CD4-positive, alpha-beta T cell (primary cell): ENCODE measurements around the gene AP3S2. TPM values are rescaled to one million over a fixed set of nuclear protein-coding genes. Genes with fewer than 3 reads are reported as not detected.
A peak's percentile ranks its signal among the peaks of the same experiment; 100 is the strongest.

ENCODE experiments used
- ATAC-seq: fragments of 200-7000 bp; cut with Tn5 transposase; one replicate; pipeline ENCODE4 v1.10.0; 2022; ENCODE audit warnings: mild to moderate bottlenecking; ENCODE audit not compliant: poor library complexity
- CTCF ChIA-PET: fragments of 350-600 bp; sonication (Branson Sonifier 250); formaldehyde crosslinking; loops from one replicate; lab custom pipeline; 2021; ENCODE audit warnings: antibody characterized with exemption, inconsistent platforms; lab: Charles Lee
- POLR2A ChIA-PET: fragments of 350-600 bp; sonication (Branson Sonifier 250); formaldehyde crosslinking; loops from one replicate; lab custom pipeline; 2021; ENCODE audit warnings: antibody characterized with exemption, inconsistent platforms; lab: Charles Lee
- DNase-seq, 14 experiments: peaks; one replicate each; pipeline ENCODE4 v3.0.0-alpha.2; 2013 to 2020; ENCODE audit warnings: mixed read lengths in 2 of 14
- H3K27ac ChIP-seq, 2 donors: one replicate each; pipeline versions ENCODE4 v1.5.1 to v1.7.0; 2013; ENCODE audit warnings: low read length in 2 of 2, low read depth in 1 of 2, mild to moderate bottlenecking in 1 of 2
- H3K27me3 ChIP-seq, 2 experiments: 1 replicate in 1 of 2; 2 replicates in 1 of 2; pipeline versions ENCODE4 v1.6.1 to v1.7.0; 2013; ENCODE audit warnings: low read length in 2 of 2, control low read depth in 1 of 2, mild to moderate bottlenecking in 1 of 2, moderate library complexity in 1 of 2; ENCODE audit not compliant: insufficient read depth in 2 of 2, control insufficient read depth in 1 of 2
- H3K36me3 ChIP-seq: one replicate; pipeline ENCODE4 v1.6.1; 2013; ENCODE audit warnings: low read length, control low read depth; ENCODE audit not compliant: insufficient read depth
- H3K4me1 ChIP-seq: one replicate; pipeline ENCODE4 v1.6.1; 2013; ENCODE audit warnings: low read length, control low read depth; ENCODE audit not compliant: insufficient read depth
- H3K4me3 ChIP-seq: one replicate; pipeline ENCODE4 v1.5.1; 2013; ENCODE audit warnings: mild to moderate bottlenecking, low read length, moderate library complexity
- H3K9me3 ChIP-seq, 2 experiments: 1 replicate in 1 of 2; 2 replicates in 1 of 2; pipeline versions ENCODE4 v1.6.1 to v1.7.0; 2013; ENCODE audit warnings: low read length in 2 of 2, mild to moderate bottlenecking in 2 of 2, control low read depth in 1 of 2, moderate library complexity in 1 of 2; ENCODE audit not compliant: control insufficient read depth in 1 of 2, insufficient read depth in 1 of 2
- H3K27ac Mint-ChIP-seq: one replicate; pipeline ENCODE4 v1.8.0; 2020; ENCODE audit warnings: mixed read lengths
- H3K27me3 Mint-ChIP-seq: one replicate; pipeline ENCODE4 v1.8.0; 2021; ENCODE audit warnings: mixed read lengths
- H3K36me3 Mint-ChIP-seq: one replicate; pipeline ENCODE4 v1.8.0; 2021; ENCODE audit warnings: low read depth, mixed read lengths
- H3K4me1 Mint-ChIP-seq: one replicate; pipeline ENCODE4 v1.8.0; 2021; ENCODE audit warnings: low read depth, mixed read lengths
- H3K4me3 Mint-ChIP-seq: one replicate; pipeline ENCODE4 v1.8.0; 2020; ENCODE audit warnings: mild to moderate bottlenecking, mixed read lengths
- H3K9me3 Mint-ChIP-seq: one replicate; pipeline ENCODE4 v1.8.0; 2020; ENCODE audit warnings: mixed read lengths
- intact Hi-C, 2 experiments: fragments of 100-400 bp; cut with DNase I in 1 of 2; cut with micrococcal nuclease in 1 of 2; formaldehyde crosslinking; loops; one replicate each; pipeline versions ENCODE4 v1.15.1 to v1.9.0; 2023 to 2025; cut with DNase I, micrococcal nuclease
- microRNA-seq: library from miRNA; unstranded; fragments of <30 nt; microRNA quantifications from one replicate; pipeline ENCODE4 v1.2.0, GENCODE V29; 2021; ENCODE audit warnings: borderline microRNAs expressed, borderline replicate concordance
- total RNA-seq, 174 experiments: library from RNA in 2 of 174; stranded (reverse) in 2 of 174; gene quantifications; one replicate each; pipeline ENCODE4 v1.2.3 and lab custom pipeline; 2021 to 2026
- TF ChIP-seq, protein P1 (sequence below): fragments of 200-600 bp; IDR thresholded peaks from one replicate; pipeline ENCODE4 v1.8.0; 2022; ENCODE audit warnings: antibody characterized with exemption, mild to moderate bottlenecking

AP3S2 gene
- total RNA-seq, 2 experiments from 2014 or later = 18.9 to 20.5 TPM

DNA sequence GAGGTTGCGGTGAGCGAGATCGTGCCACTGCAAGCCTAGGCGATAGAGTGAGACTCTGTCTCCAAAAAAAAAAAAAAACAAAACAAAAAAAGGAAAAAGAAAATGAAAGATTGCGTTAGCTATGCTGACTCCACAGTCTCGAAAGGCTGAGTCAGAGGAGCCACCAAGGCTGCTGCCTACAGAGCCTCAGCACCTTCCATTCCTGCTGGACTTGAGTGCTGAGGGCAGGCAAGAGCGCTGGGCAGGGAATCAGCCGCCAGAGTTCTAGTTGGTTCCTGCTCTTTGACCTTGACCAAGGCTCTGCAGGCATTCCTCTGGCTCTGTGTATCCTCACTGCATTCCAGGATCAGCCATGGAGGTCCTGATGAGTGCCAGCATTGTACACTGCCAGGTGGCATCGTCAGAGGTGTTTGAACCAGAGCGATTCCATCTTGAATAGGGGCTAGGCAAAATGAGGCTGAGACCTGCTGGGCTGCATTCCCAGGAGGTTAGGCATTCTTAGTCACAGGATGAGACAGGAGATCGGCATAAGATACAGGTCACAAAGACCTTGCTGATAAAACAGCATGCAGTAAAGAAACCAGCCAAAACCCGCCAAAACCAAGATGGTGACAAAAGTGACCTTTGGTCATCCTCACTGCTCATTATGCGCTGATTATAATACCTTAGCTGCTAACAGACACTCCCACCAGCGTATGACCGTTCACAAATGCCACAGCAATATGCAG lies 111.7 kb downstream of the AP3S2 start:
- ChIA-PET CTCF (interaction anchor here (0.8 kb wide), 1 partner anchor 12 kb away, joined by 3 read pairs; no protein-coding TSS in a partner anchor), POLR2A (no interaction called here)
- no peaks in the 10 kb centered on the region for H3K9me3 Mint-ChIP-seq
- intact Hi-C loops = no loop called here
- no peak overlapping the region for H3K4me3 Mint-ChIP-seq
- DNase-seq (peak in 2 of 14 experiments; percentile 41 to 53), ATAC-seq (no peak)
- no peak overlapping the region for H3K27ac Mint-ChIP-seq
- H3K36me3 ChIP-seq = no peaks in the 10 kb centered on the region
- H3K4me1 ChIP-seq = peaks cover 13% of the 10 kb centered on the region
- peaks cover 35% of the 10 kb centered on the region for H3K27me3 Mint-ChIP-seq
- H3K4me3 ChIP-seq = no peak overlapping the region
- H3K27ac ChIP-seq = no peak overlapping the region
- no peaks in the 10 kb centered on the region for H3K4me1 Mint-ChIP-seq
- H3K36me3 Mint-ChIP-seq = no peaks in the 10 kb centered on the region
- peaks cover 5 to 9% of the 10 kb centered on the region in 2 experiments for H3K27me3 ChIP-seq
- TF ChIP-seq, protein P1, sequence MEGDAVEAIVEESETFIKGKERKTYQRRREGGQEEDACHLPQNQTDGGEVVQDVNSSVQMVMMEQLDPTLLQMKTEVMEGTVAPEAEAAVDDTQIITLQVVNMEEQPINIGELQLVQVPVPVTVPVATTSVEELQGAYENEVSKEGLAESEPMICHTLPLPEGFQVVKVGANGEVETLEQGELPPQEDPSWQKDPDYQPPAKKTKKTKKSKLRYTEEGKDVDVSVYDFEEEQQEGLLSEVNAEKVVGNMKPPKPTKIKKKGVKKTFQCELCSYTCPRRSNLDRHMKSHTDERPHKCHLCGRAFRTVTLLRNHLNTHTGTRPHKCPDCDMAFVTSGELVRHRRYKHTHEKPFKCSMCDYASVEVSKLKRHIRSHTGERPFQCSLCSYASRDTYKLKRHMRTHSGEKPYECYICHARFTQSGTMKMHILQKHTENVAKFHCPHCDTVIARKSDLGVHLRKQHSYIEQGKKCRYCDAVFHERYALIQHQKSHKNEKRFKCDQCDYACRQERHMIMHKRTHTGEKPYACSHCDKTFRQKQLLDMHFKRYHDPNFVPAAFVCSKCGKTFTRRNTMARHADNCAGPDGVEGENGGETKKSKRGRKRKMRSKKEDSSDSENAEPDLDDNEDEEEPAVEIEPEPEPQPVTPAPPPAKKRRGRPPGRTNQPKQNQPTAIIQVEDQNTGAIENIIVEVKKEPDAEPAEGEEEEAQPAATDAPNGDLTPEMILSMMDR = no peak
- H3K9me3 ChIP-seq = peaks cover 0 to 1% of the 10 kb centered on the region in 2 experiments

DNA sequence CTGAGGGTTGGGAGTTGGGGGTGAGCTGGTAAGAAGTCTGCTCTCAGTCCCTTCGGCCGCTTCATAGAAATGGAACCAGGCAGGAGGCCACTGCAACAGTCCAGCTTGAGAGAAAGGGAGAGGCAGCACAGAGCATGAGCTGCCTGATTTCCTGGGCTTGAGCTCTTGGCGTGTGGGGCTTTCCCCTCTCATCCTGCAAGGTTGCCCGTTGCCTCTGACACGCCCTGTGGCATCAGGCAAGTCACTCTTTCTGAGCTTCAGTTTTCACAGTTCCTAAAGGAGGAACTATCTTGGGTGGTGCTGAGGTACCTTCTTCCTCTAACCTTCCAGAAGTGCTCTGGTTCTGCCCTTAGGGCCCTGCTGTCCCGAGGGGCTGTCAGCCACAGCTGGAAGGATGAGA lies 112.7 kb downstream of the AP3S2 start:
- H3K4me1 ChIP-seq = peaks cover 20% of the 10 kb centered on the region
- intact Hi-C loops = no loop called here
- Mint-ChIP-seq H3K27me3 (peaks cover 36% of the 10 kb centered on the region), H3K4me3 (no peak overlapping the region), H3K9me3 (no peaks in the 10 kb centered on the region), H3K36me3 (no peaks in the 10 kb centered on the region), H3K27ac (no peak overlapping the region), H3K4me1 (no peaks in the 10 kb centered on the region)
- no peaks in the 10 kb centered on the region for H3K36me3 ChIP-seq
- ATAC-seq = peak; percentile 29
- TF ChIP-seq, protein P1 = no peak
- CTCF ChIA-PET = interaction anchor here (0.8 kb wide), 1 partner anchor 11 kb away, joined by 3 read pairs; no protein-coding TSS in a partner anchor
- POLR2A ChIA-PET = no interaction called here
- H3K9me3 ChIP-seq = peaks cover 0 to 1% of the 10 kb centered on the region in 2 experiments
- DNase-seq = peak in 3 of 14 experiments; percentile 10 to 62 (median 52)
- H3K4me3 ChIP-seq = no peak overlapping the region
- H3K27ac ChIP-seq = no peak overlapping the region
- peaks cover 8 to 12% of the 10 kb centered on the region in 2 experiments for H3K27me3 ChIP-seq

DNA sequence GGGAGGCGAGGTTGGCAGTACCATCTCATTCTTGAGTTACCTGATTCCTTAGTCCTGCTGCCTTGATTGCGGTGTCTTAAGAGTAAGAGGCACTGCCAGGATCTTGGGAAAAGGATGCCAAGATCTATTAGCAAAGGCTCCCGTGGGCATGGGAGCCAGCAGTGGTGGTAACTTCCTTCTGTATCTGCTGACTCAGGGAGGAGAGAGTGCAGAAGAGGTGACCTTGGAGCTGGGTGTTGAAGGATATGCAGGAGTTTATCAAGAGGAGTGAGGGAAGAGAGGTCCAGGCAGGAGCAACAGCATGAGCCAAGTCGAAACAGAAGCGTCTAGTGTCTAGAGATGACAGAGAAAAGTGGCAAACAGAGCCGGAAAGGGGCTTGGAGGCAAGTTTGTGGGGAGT lies 113.2 kb downstream of the AP3S2 start:
- H3K27me3 ChIP-seq = peaks cover 12 to 16% of the 10 kb centered on the region in 2 experiments
- H3K9me3 Mint-ChIP-seq = no peaks in the 10 kb centered on the region
- ChIA-PET CTCF (no interaction called here), POLR2A (no interaction called here)
- intact Hi-C loops = no loop called here
- TF ChIP-seq, protein P1 = no peak
- ATAC-seq (no peak), DNase-seq (no peak)
- H3K4me1 ChIP-seq = peaks cover 23% of the 10 kb centered on the region
- no peak overlapping the region for H3K4me3 ChIP-seq
- H3K36me3 Mint-ChIP-seq = no peaks in the 10 kb centered on the region
- H3K27ac Mint-ChIP-seq = no peak overlapping the region
- H3K9me3 ChIP-seq = peaks cover 0 to 4% of the 10 kb centered on the region in 2 experiments
- no peak overlapping the region for H3K4me3 Mint-ChIP-seq
- no peaks in the 10 kb centered on the region for H3K4me1 Mint-ChIP-seq
- H3K27me3 Mint-ChIP-seq = peaks cover 39% of the 10 kb centered on the region
- H3K36me3 ChIP-seq = no peaks in the 10 kb centered on the region
- H3K27ac ChIP-seq = no peak overlapping the region

Small RNA genes lying within 50 kb of the gene (microRNA-seq; reads per million reads assigned to microRNA genes)
- gene MIR5009 = 0.61 reads per million
- not detected for gene MIR5094

Other genes with a start within 250 kb of the AP3S2 start
- gene KIF7, start 238.5 kb downstream of the AP3S2 start, total RNA-seq = under 1 TPM; 0.08 to 0.20 TPM
- gene PLIN1, start 214.6 kb downstream of the AP3S2 start, total RNA-seq = under 1 TPM; 0.08 to 0.22 TPM
- under 1 TPM; 0.22 TPM for gene PEX11A, start 203.2 kb downstream of the AP3S2 start, total RNA-seq
- gene WDR93, start 203.2 kb downstream of the AP3S2 start, total RNA-seq = not detected
- gene MESP1, start 142.7 kb downstream of the AP3S2 start, total RNA-seq = under 1 TPM in 1 of 2 experiments, not detected in 1; 0.22 TPM
- not detected for gene MESP2, start 117.7 kb downstream of the AP3S2 start, total RNA-seq
- gene ANPEP, start 79.1 kb downstream of the AP3S2 start, total RNA-seq = 1 to 10 TPM; 1.9 to 2.7 TPM
- not detected for gene ARPIN, start 19.0 kb upstream of the AP3S2 start, total RNA-seq
- 1 to 10 TPM; 6.5 to 7.7 TPM for gene ZNF710, start 107.3 kb upstream of the AP3S2 start, total RNA-seq
- 10 to 100 TPM; 38.0 to 38.2 TPM for gene IDH2, start 208.5 kb upstream of the AP3S2 start, total RNA-seq